ENCODE data around the gene LONP1.

Gene LONP1

GRCh38 chr19:5678071-5678718, 41.8 kb downstream of the LONP1 start:
- no peak for DNase-seq (ENCODE audit: low read depth in 2 of 2)

GRCh38 chr19:5677580-5677979, 42.4 kb downstream of the LONP1 start:
- DNase-seq (ENCODE audit: low read depth in 2 of 2) = no peak

GRCh38 chr19:5677136-5677535, 42.8 kb downstream of the LONP1 start:
- no peak for DNase-seq (ENCODE audit: low read depth in 2 of 2)

GRCh38 chr19:5676772-5677105, 43.2 kb downstream of the LONP1 start:
- no peak for DNase-seq (ENCODE audit: low read depth in 2 of 2)

GRCh38 chr19:5676105-5676771, 43.7 kb downstream of the LONP1 start:
- no peak for DNase-seq (ENCODE audit: low read depth in 2 of 2)

GRCh38 chr19:5674714-5675113, 45.2 kb downstream of the LONP1 start:
- no peak for DNase-seq (ENCODE audit: low read depth in 2 of 2)

- DNase-seq (ENCODE audit: low read depth in 2 of 2) = no peak
Observed at GRCh38 chr19:5673752-5674151, 46.2 kb downstream of the LONP1 start.

GRCh38 chr19:5672708-5673459, 47.1 kb downstream of the LONP1 start:
- no peak for DNase-seq (ENCODE audit: low read depth in 2 of 2)

GRCh38 chr19:5671600-5671999, 48.3 kb downstream of the LONP1 start:
- no peak for DNase-seq (ENCODE audit: low read depth in 2 of 2)

- DNase-seq (ENCODE audit: low read depth in 2 of 2) = no peak
Observed at GRCh38 chr19:5669212-5669611, 50.7 kb downstream of the LONP1 start.

GRCh38 chr19:5667751-5668271, 52.1 kb downstream of the LONP1 start:
- DNase-seq (ENCODE audit: low read depth in 2 of 2) = no peak

GRCh38 chr19:5666921-5667610, 52.9 kb downstream of the LONP1 start:
- DNase-seq (ENCODE audit: low read depth in 2 of 2) = no peak

- DNase-seq (ENCODE audit: low read depth in 2 of 2) = no peak
Observed at GRCh38 chr19:5665781-5666513, 54.0 kb downstream of the LONP1 start.

GRCh38 chr19:5664515-5664914, 55.4 kb downstream of the LONP1 start:
- no peak for DNase-seq (ENCODE audit: low read depth in 2 of 2)

- DNase-seq (ENCODE audit: low read depth in 2 of 2) = no peak
Observed at GRCh38 chr19:5663904-5664303, 56.0 kb downstream of the LONP1 start.

- DNase-seq (ENCODE audit: low read depth in 2 of 2) = no peak
Observed at GRCh38 chr19:5661483-5661882, 58.5 kb downstream of the LONP1 start.

GRCh38 chr19:5655412-5655811, 64.5 kb downstream of the LONP1 start:
- DNase-seq (ENCODE audit: low read depth in 2 of 2) = no peak

GRCh38 chr19:5654931-5655330, 65.0 kb downstream of the LONP1 start:
- no peak for DNase-seq (ENCODE audit: low read depth in 2 of 2)

GRCh38 chr19:5652261-5652660, 67.7 kb downstream of the LONP1 start:
- DNase-seq (ENCODE audit: low read depth in 2 of 2) = no peak

- no peak for DNase-seq (ENCODE audit: low read depth in 2 of 2)
Observed at GRCh38 chr19:5651361-5651760, 68.6 kb downstream of the LONP1 start.

- no peak for DNase-seq (ENCODE audit: low read depth in 2 of 2)
Observed at GRCh38 chr19:5648464-5648863, 71.5 kb downstream of the LONP1 start.

- DNase-seq (ENCODE audit: low read depth in 2 of 2) = no peak
Observed at GRCh38 chr19:5646703-5647102, 73.2 kb downstream of the LONP1 start.

Data from stimulated activated CD8-positive, alpha-beta memory T cell treated with anti-CD3 and anti-CD28 coated beads, Interleukin-7, amount 100 ng/mL, for 4 hours (primary cell).